ENCODE data around the gene RPL28. TPM values are rescaled to one million over a fixed set of nuclear protein-coding genes. Genes with fewer than 3 reads are reported as not detected.
A peak's percentile ranks its signal among the peaks of the same experiment; 100 is the strongest.

RPL28 gene
- total and polyA plus RNA-seq, 2 experiments from 2014 or later: 530 to 875 TPM

GRCh38 chr19:55449469-55449868 is 63.7 kb downstream of the RPL28 start:
- Histone ChIP-seq H3K9ac (no peak overlapping the region), H3K36me3 (ENCODE audit: low read depth) (no peaks in the 10 kb centered on the region), H3K4me2 (ENCODE audit: unreplicated experiment) (no peak overlapping the region), H3K9me2 (ENCODE audit: insufficient read depth) (no peaks in the 10 kb centered on the region), H3K27ac (no peak overlapping the region), H3K4me3 (no peak overlapping the region), H3K79me2 (ENCODE audit: insufficient read depth) (no peaks in the 10 kb centered on the region), H2AFZ (no peak overlapping the region), H3F3A (ENCODE audit: insufficient read depth) (no peaks in the 10 kb centered on the region; the same call in 1 of the 2 replicates), H3K9me3 (ENCODE audit: low read depth) (no peaks in the 10 kb centered on the region), H3K27me3 (replicated peaks; ENCODE audit: insufficient read depth) (peaks cover 32% of the 10 kb centered on the region), H3K4me1 (ENCODE audit: insufficient read depth) (no peaks in the 10 kb centered on the region), H4K20me1 (ENCODE audit: insufficient read depth) (no peaks in the 10 kb centered on the region; the same call in 1 of the 2 replicates)
- TF ChIP-seq EZH2phosphoT487 (IDR thresholded peaks at IDR 0.05; ENCODE audit: insufficient read depth, low read depth) (no peak), EZH2 (IDR thresholded peaks at IDR 0.05; ENCODE audit: insufficient read depth, poor library complexity, severe bottlenecking) (no peak)
- no peak for DNase-seq
- WGBS, 2 experiments (ENCODE audit: low coverage in 1 of 2, low lambda C conversion rate in 2 of 2, missing lambda C conversion rate in 2 of 2): 24 to 32% methylated on average over 8 to 16 of the region's 16 CpGs
- in situ Hi-C loops (cut with MboI): no loop called here

GRCh38 chr19:55451163-55451964 is 65.6 kb downstream of the RPL28 start:
- in situ Hi-C loops (cut with MboI): no loop called here
- no peaks in the 10 kb centered on the region; the same call in 1 of the 2 replicates for H4K20me1 ChIP-seq (ENCODE audit: insufficient read depth)
- DNase-seq: peak; percentile 37
- TF ChIP-seq EZH2phosphoT487 (IDR thresholded peaks at IDR 0.05; ENCODE audit: insufficient read depth, low read depth) (0 out of 2 replicates have a peak, but pooled peaks have one; percentile 75), EZH2 (IDR thresholded peaks at IDR 0.05; ENCODE audit: insufficient read depth, poor library complexity, severe bottlenecking) (peak; percentile 98)
- H3K36me3 ChIP-seq (ENCODE audit: low read depth): no peaks in the 10 kb centered on the region
- H3K27ac ChIP-seq: no peak overlapping the region
- H3K4me2 ChIP-seq (ENCODE audit: unreplicated experiment): peak overlapping the region; percentile 42
- no peaks in the 10 kb centered on the region for H3K4me1 ChIP-seq (ENCODE audit: insufficient read depth)
- H3K4me3 ChIP-seq: peak overlapping the region; percentile 12; the same call in 1 of the 2 replicates
- H3K79me2 ChIP-seq (ENCODE audit: insufficient read depth): no peaks in the 10 kb centered on the region
- no peaks in the 10 kb centered on the region for H3K9me3 ChIP-seq (ENCODE audit: low read depth)
- H3K27me3 ChIP-seq (replicated peaks; ENCODE audit: insufficient read depth): peaks cover 28% of the 10 kb centered on the region
- no peaks in the 10 kb centered on the region for H3K9me2 ChIP-seq (ENCODE audit: insufficient read depth)
- H3K9ac ChIP-seq: no peak overlapping the region
- H3F3A ChIP-seq (ENCODE audit: insufficient read depth): no peaks in the 10 kb centered on the region; the same call in 1 of the 2 replicates
- H2AFZ ChIP-seq: no peak overlapping the region
- WGBS, 2 experiments (ENCODE audit: low coverage in 1 of 2, low lambda C conversion rate in 2 of 2, missing lambda C conversion rate in 2 of 2): 2 to 13% methylated on average over 9 to 58 of the region's 80 CpGs

GRCh38 chr19:55451965-55452748 is 66.4 kb downstream of the RPL28 start:
- Histone ChIP-seq H3K4me1 (ENCODE audit: insufficient read depth) (no peaks in the 10 kb centered on the region), H3K27me3 (replicated peaks; ENCODE audit: insufficient read depth) (peaks cover 24% of the 10 kb centered on the region), H2AFZ (no peak overlapping the region), H4K20me1 (ENCODE audit: insufficient read depth) (no peaks in the 10 kb centered on the region; the same call in 1 of the 2 replicates), H3K79me2 (ENCODE audit: insufficient read depth) (no peaks in the 10 kb centered on the region), H3K9ac (no peak overlapping the region), H3K27ac (no peak overlapping the region), H3K36me3 (ENCODE audit: low read depth) (no peaks in the 10 kb centered on the region), H3K9me2 (ENCODE audit: insufficient read depth) (no peaks in the 10 kb centered on the region), H3K9me3 (ENCODE audit: low read depth) (no peaks in the 10 kb centered on the region), H3K4me3 (peak overlapping the region; percentile 12; the same call in 1 of the 2 replicates), H3F3A (ENCODE audit: insufficient read depth) (no peaks in the 10 kb centered on the region; the same call in 1 of the 2 replicates), H3K4me2 (ENCODE audit: unreplicated experiment) (peak overlapping the region; percentile 42)
- peak; percentile 22 for TF ChIP-seq EZH2 (IDR thresholded peaks at IDR 0.05; ENCODE audit: insufficient read depth, poor library complexity, severe bottlenecking)
- no peak for TF ChIP-seq EZH2phosphoT487 (IDR thresholded peaks at IDR 0.05; ENCODE audit: insufficient read depth, low read depth)
- DNase-seq: peak; percentile 25
- WGBS, 2 experiments (ENCODE audit: low coverage in 1 of 2, low lambda C conversion rate in 2 of 2, missing lambda C conversion rate in 2 of 2): 2 to 3% methylated on average over 18 to 57 of the region's 57 CpGs
- in situ Hi-C loops (cut with MboI): no loop called here

Other genes with a start within 250 kb of the RPL28 start
- 0.76 TPM in 1 of 2 replicates, not detected in the other for gene TNNT1, start 236.7 kb upstream of the RPL28 start, total RNA-seq (2014; rRNA removed; shearing (Covaris generic))
- 1.3 and 1.8 TPM in 2 replicates for gene TNNT1, start 236.7 kb upstream of the RPL28 start, polyA plus RNA-seq (2016; fragmentation: Nextera tagmentation; extraction: Ambion mirVana)
- not detected in 2 replicates for gene TNNI3, start 228.2 kb upstream of the RPL28 start, total RNA-seq (2014; rRNA removed; shearing (Covaris generic))
- 0.35 TPM in 1 of 2 replicates, not detected in the other for gene TNNI3, start 228.2 kb upstream of the RPL28 start, polyA plus RNA-seq (2016; fragmentation: Nextera tagmentation; extraction: Ambion mirVana)
- gene DNAAF3, start 219.3 kb upstream of the RPL28 start, total RNA-seq (2014; rRNA removed; shearing (Covaris generic)): 0.22 and 0.25 TPM in 2 replicates
- 0.39 and 0.47 TPM in 2 replicates for gene DNAAF3, start 219.3 kb upstream of the RPL28 start, polyA plus RNA-seq (2016; fragmentation: Nextera tagmentation; extraction: Ambion mirVana)
- not detected in 2 replicates for gene SYT5, start 205.6 kb upstream of the RPL28 start, total RNA-seq (2014; rRNA removed; shearing (Covaris generic))
- gene SYT5, start 205.6 kb upstream of the RPL28 start, polyA plus RNA-seq (2016; fragmentation: Nextera tagmentation; extraction: Ambion mirVana): 0.28 and 0.38 TPM in 2 replicates
- 0.43 and 2.9 TPM in 2 replicates for gene PTPRH, start 176.4 kb upstream of the RPL28 start, total RNA-seq (2014; rRNA removed; shearing (Covaris generic))
- 0.28 and 0.49 TPM in 2 replicates for gene PTPRH, start 176.4 kb upstream of the RPL28 start, polyA plus RNA-seq (2016; fragmentation: Nextera tagmentation; extraction: Ambion mirVana)
- 0.63 and 2.4 TPM in 2 replicates for gene TMEM86B, start 157.2 kb upstream of the RPL28 start, total RNA-seq (2014; rRNA removed; shearing (Covaris generic))
- 0.41 and 0.46 TPM in 2 replicates for gene TMEM86B, start 157.2 kb upstream of the RPL28 start, polyA plus RNA-seq (2016; fragmentation: Nextera tagmentation; extraction: Ambion mirVana)
- 36.2 and 36.9 TPM in 2 replicates for gene PPP6R1, start 126.9 kb upstream of the RPL28 start, total RNA-seq (2014; rRNA removed; shearing (Covaris generic))
- gene PPP6R1, start 126.9 kb upstream of the RPL28 start, polyA plus RNA-seq (2016; fragmentation: Nextera tagmentation; extraction: Ambion mirVana): 9.7 and 12.1 TPM in 2 replicates
- 31.9 and 42.5 TPM in 2 replicates for gene HSPBP1, start 105.8 kb upstream of the RPL28 start, total RNA-seq (2014; rRNA removed; shearing (Covaris generic))
- gene HSPBP1, start 105.8 kb upstream of the RPL28 start, polyA plus RNA-seq (2016; fragmentation: Nextera tagmentation; extraction: Ambion mirVana): 60.2 and 62.5 TPM in 2 replicates
- gene BRSK1, start 101.9 kb upstream of the RPL28 start, total RNA-seq (2014; rRNA removed; shearing (Covaris generic)): 1.9 and 11.9 TPM in 2 replicates
- gene BRSK1, start 101.9 kb upstream of the RPL28 start, polyA plus RNA-seq (2016; fragmentation: Nextera tagmentation; extraction: Ambion mirVana): 0.39 and 0.55 TPM in 2 replicates
- gene TMEM150B, start 60.6 kb upstream of the RPL28 start, total RNA-seq (2014; rRNA removed; shearing (Covaris generic)): not detected in 2 replicates
- not detected in 2 replicates for gene TMEM150B, start 60.6 kb upstream of the RPL28 start, polyA plus RNA-seq (2016; fragmentation: Nextera tagmentation; extraction: Ambion mirVana)
- gene KMT5C, start 46.1 kb upstream of the RPL28 start, total RNA-seq (2014; rRNA removed; shearing (Covaris generic)): 8.1 and 8.6 TPM in 2 replicates
- 1.9 and 2.7 TPM in 2 replicates for gene KMT5C, start 46.1 kb upstream of the RPL28 start, polyA plus RNA-seq (2016; fragmentation: Nextera tagmentation; extraction: Ambion mirVana)
- not detected in 2 replicates for gene COX6B2, start 31.2 kb upstream of the RPL28 start, total RNA-seq (2014; rRNA removed; shearing (Covaris generic))
- not detected in 2 replicates for gene COX6B2, start 31.2 kb upstream of the RPL28 start, polyA plus RNA-seq (2016; fragmentation: Nextera tagmentation; extraction: Ambion mirVana)
- gene GARIN5B, start 22.7 kb upstream of the RPL28 start, total RNA-seq (2014; rRNA removed; shearing (Covaris generic)): not detected in 2 replicates
- gene GARIN5B, start 22.7 kb upstream of the RPL28 start, polyA plus RNA-seq (2016; fragmentation: Nextera tagmentation; extraction: Ambion mirVana): not detected in 2 replicates
- gene IL11, start 15.5 kb upstream of the RPL28 start, total RNA-seq (2014; rRNA removed; shearing (Covaris generic)): 12.8 and 28.7 TPM in 2 replicates
- gene IL11, start 15.5 kb upstream of the RPL28 start, polyA plus RNA-seq (2016; fragmentation: Nextera tagmentation; extraction: Ambion mirVana): 6.7 and 6.9 TPM in 2 replicates
- not detected in 2 replicates for gene TMEM190, start 9.1 kb upstream of the RPL28 start, total RNA-seq (2014; rRNA removed; shearing (Covaris generic))
- gene TMEM190, start 9.1 kb upstream of the RPL28 start, polyA plus RNA-seq (2016; fragmentation: Nextera tagmentation; extraction: Ambion mirVana): 0.47 TPM in 1 of 2 replicates, not detected in the other
- 0.97 and 1.8 TPM in 2 replicates for gene TMEM238, start 1.6 kb upstream of the RPL28 start, total RNA-seq (2014; rRNA removed; shearing (Covaris generic))
- not detected in 2 replicates for gene TMEM238, start 1.6 kb upstream of the RPL28 start, polyA plus RNA-seq (2016; fragmentation: Nextera tagmentation; extraction: Ambion mirVana)
- gene UBE2S, start 21.9 kb downstream of the RPL28 start, total RNA-seq (2014; rRNA removed; shearing (Covaris generic)): 54.4 and 82.2 TPM in 2 replicates
- 106 and 107 TPM in 2 replicates for gene UBE2S, start 21.9 kb downstream of the RPL28 start, polyA plus RNA-seq (2016; fragmentation: Nextera tagmentation; extraction: Ambion mirVana)
- gene SHISA7, start 57.4 kb downstream of the RPL28 start, total RNA-seq (2014; rRNA removed; shearing (Covaris generic)): not detected in 2 replicates
- gene SHISA7, start 57.4 kb downstream of the RPL28 start, polyA plus RNA-seq (2016; fragmentation: Nextera tagmentation; extraction: Ambion mirVana): not detected in 2 replicates
- 103 and 116 TPM in 2 replicates for gene ISOC2, start 75.7 kb downstream of the RPL28 start, total RNA-seq (2014; rRNA removed; shearing (Covaris generic))
- gene ISOC2, start 75.7 kb downstream of the RPL28 start, polyA plus RNA-seq (2016; fragmentation: Nextera tagmentation; extraction: Ambion mirVana): 34.0 and 35.3 TPM in 2 replicates
- gene C19orf85, start 78.8 kb downstream of the RPL28 start, total RNA-seq (2014; rRNA removed; shearing (Covaris generic)): not detected in 2 replicates
- gene C19orf85, start 78.8 kb downstream of the RPL28 start, polyA plus RNA-seq (2016; fragmentation: Nextera tagmentation; extraction: Ambion mirVana): not detected in 2 replicates
- 1.7 and 4.3 TPM in 2 replicates for gene ZNF628, start 90.7 kb downstream of the RPL28 start, total RNA-seq (2014; rRNA removed; shearing (Covaris generic))
- gene ZNF628, start 90.7 kb downstream of the RPL28 start, polyA plus RNA-seq (2016; fragmentation: Nextera tagmentation; extraction: Ambion mirVana): 1.1 TPM in 2 replicates
- gene NAT14, start 99.3 kb downstream of the RPL28 start, total RNA-seq (2014; rRNA removed; shearing (Covaris generic)): 13.4 and 13.9 TPM in 2 replicates
- 11.1 and 12.0 TPM in 2 replicates for gene NAT14, start 99.3 kb downstream of the RPL28 start, polyA plus RNA-seq (2016; fragmentation: Nextera tagmentation; extraction: Ambion mirVana)
- 12.6 and 14.4 TPM in 2 replicates for gene SSC5D, start 102.5 kb downstream of the RPL28 start, total RNA-seq (2014; rRNA removed; shearing (Covaris generic))
- 9.8 and 10.0 TPM in 2 replicates for gene SSC5D, start 102.5 kb downstream of the RPL28 start, polyA plus RNA-seq (2016; fragmentation: Nextera tagmentation; extraction: Ambion mirVana)
- gene SBK2, start 151.2 kb downstream of the RPL28 start, total RNA-seq (2014; rRNA removed; shearing (Covaris generic)): not detected in 2 replicates
- not detected in 2 replicates for gene SBK2, start 151.2 kb downstream of the RPL28 start, polyA plus RNA-seq (2016; fragmentation: Nextera tagmentation; extraction: Ambion mirVana)
- not detected in 2 replicates for gene SBK3, start 159.6 kb downstream of the RPL28 start, total RNA-seq (2014; rRNA removed; shearing (Covaris generic))
- not detected in 2 replicates for gene SBK3, start 159.6 kb downstream of the RPL28 start, polyA plus RNA-seq (2016; fragmentation: Nextera tagmentation; extraction: Ambion mirVana)
- gene ZNF579, start 194.9 kb downstream of the RPL28 start, total RNA-seq (2014; rRNA removed; shearing (Covaris generic)): 7.1 and 7.9 TPM in 2 replicates
- 1.7 and 1.8 TPM in 2 replicates for gene ZNF579, start 194.9 kb downstream of the RPL28 start, polyA plus RNA-seq (2016; fragmentation: Nextera tagmentation; extraction: Ambion mirVana)
- 3.4 and 5.6 TPM in 2 replicates for gene FIZ1, start 213.6 kb downstream of the RPL28 start, total RNA-seq (2014; rRNA removed; shearing (Covaris generic))
- 2.3 TPM in 2 replicates for gene FIZ1, start 213.6 kb downstream of the RPL28 start, polyA plus RNA-seq (2016; fragmentation: Nextera tagmentation; extraction: Ambion mirVana)
- gene ZNF524, start 214.4 kb downstream of the RPL28 start, total RNA-seq (2014; rRNA removed; shearing (Covaris generic)): 9.9 and 17.8 TPM in 2 replicates
- 16.2 and 18.2 TPM in 2 replicates for gene ZNF524, start 214.4 kb downstream of the RPL28 start, polyA plus RNA-seq (2016; fragmentation: Nextera tagmentation; extraction: Ambion mirVana)
- gene ZNF865, start 219.7 kb downstream of the RPL28 start, total RNA-seq (2014; rRNA removed; shearing (Covaris generic)): 1.3 and 1.5 TPM in 2 replicates
- gene ZNF865, start 219.7 kb downstream of the RPL28 start, polyA plus RNA-seq (2016; fragmentation: Nextera tagmentation; extraction: Ambion mirVana): 0.21 and 0.51 TPM in 2 replicates
- gene ZNF784, start 238.6 kb downstream of the RPL28 start, total RNA-seq (2014; rRNA removed; shearing (Covaris generic)): 3.0 and 4.2 TPM in 2 replicates
- 1.2 and 1.3 TPM in 2 replicates for gene ZNF784, start 238.6 kb downstream of the RPL28 start, polyA plus RNA-seq (2016; fragmentation: Nextera tagmentation; extraction: Ambion mirVana)